Transverse colon (tissue), 4 donors: ENCODE results near the gene SART1. TPM values are rescaled to one million over a fixed set of nuclear protein-coding genes. Genes with fewer than 3 reads are reported as not detected.

Experiments used
- DNase-seq: peaks from one replicate; pipeline ENCODE4 v3.0.0-alpha.2; 2019
- H3K27ac ChIP-seq, 4 donors: fragments of 200-600 bp; sonication (generic); 2 replicates each; pipeline ENCODE4 v1.5.1; 2016 to 2018; ENCODE audit warnings: inconsistent platforms in 4 of 4
- H3K27me3 ChIP-seq: fragments of 200-600 bp; sonication (generic); 2 replicates; pipeline ENCODE4 v1.5.1; 2017; ENCODE audit warnings: inconsistent platforms
- H3K36me3 ChIP-seq, 4 donors: fragments of 200-600 bp; sonication (generic); 2 replicates each; pipeline ENCODE4 v1.5.1; 2017 to 2019; ENCODE audit warnings: inconsistent platforms in 4 of 4
- H3K4me1 ChIP-seq, 4 donors: fragments of 200-600 bp; sonication (generic); 2 replicates each; pipeline ENCODE4 v1.5.1; 2017 to 2020; ENCODE audit warnings: inconsistent platforms in 4 of 4
- H3K4me3 ChIP-seq, 4 donors: fragments of 200-600 bp; sonication (generic); 1 replicate in 1 of 4; 2 replicates in 3 of 4; pipeline versions ENCODE4 v1.5.1 to v1.6.1; 2017 to 2019; ENCODE audit warnings: inconsistent platforms in 4 of 4
- H3K9me3 ChIP-seq, 2 donors: fragments of 200-600 bp; sonication (generic); 2 replicates each; pipeline ENCODE4 v1.5.1; 2017 to 2019; ENCODE audit warnings: inconsistent platforms in 2 of 2
- CTCF ChIP-seq, 5 experiments: fragments of 200-600 bp in 3 of 5; fragments of 450-650 bp in 2 of 5; sonication (generic) in 3 of 5; IDR thresholded peaks; 1 replicate in 2 of 5; 2 replicates in 3 of 5; pipeline ENCODE4 v1.5.1; 2016 to 2017; ENCODE audit warnings: antibody characterized with exemption in 5 of 5, inconsistent platforms in 3 of 5, mild to moderate bottlenecking in 2 of 5, moderate library complexity in 1 of 5
- EP300 ChIP-seq: sonication (generic); formaldehyde crosslinking; IDR thresholded peaks from one replicate; pipeline ENCODE4 v1.6.1; 2017; ENCODE audit warnings: antibody characterized with exemption, low read depth
- POLR2A ChIP-seq: fragments of 450-650 bp; IDR thresholded peaks from one replicate; pipeline ENCODE4 v1.6.1; 2016; ENCODE audit warnings: antibody characterized with exemption, mild to moderate bottlenecking, moderate library complexity
- POLR2AphosphoS5 ChIP-seq, 3 donors: sonication (generic); formaldehyde crosslinking; IDR thresholded peaks; one replicate each; pipeline ENCODE4 v1.6.1; 2016; ENCODE audit warnings: antibody characterized with exemption in 3 of 3
- whole genome bisulfite sequencing, 2 donors: methylation state at CpG; one replicate each; pipeline ENCODE4 v1.1.5; 2018; ENCODE audit warnings: low coverage in 1 of 2; 5-methylcytosine and 5-hydroxymethylcytosine counted together
- in situ Hi-C, 4 donors: fragments of 200-750 bp; cut with MboI; loops; one replicate each; pipeline versions ENCODE4 v1.15.0 to v1.15.1; 2017; ENCODE audit warnings: low sequenced_read_pairs in 3 of 4, low pct_ligation_motif_present in 1 of 4, low pct_unique_long_range_greater_than_20kb in 1 of 4
- intact Hi-C: fragments of 100-400 bp; cut with DNase I; formaldehyde crosslinking; loops from one replicate; pipeline ENCODE4 v1.15.1; 2023; ENCODE audit warnings: low total_unique reads
- total RNA-seq, 4 donors: library from RNA; depleted of rRNA; stranded (reverse); fragments of >200 nt; gene quantifications; one replicate each; pipeline ENCODE4 v1.1.0, GENCODE V29; 2016

Gene SART1
- total RNA-seq, 4 donors from 2014 or later, result 31.8 to 76.3 (median 34.3) TPM

- Histone ChIP-seq H3K27me3 (no peaks in the 10 kb centered on the region), H3K9me3 (no peaks in the 10 kb centered on the region), H3K27ac (peak within 1 kb of the TSS; percentile 95 to 98 (median 97)), H3K4me3 (peak within 1 kb of the TSS; percentile 68 to 99 (median 82)), H3K36me3 (peaks cover 0 to 24% (median 12%) of the 10 kb centered on the region in 4 donors), H3K4me1 (peaks cover 9 to 24% (median 19%) of the 10 kb centered on the region in 4 donors)
- TF ChIP-seq POLR2A (peak; percentile 70), EP300 (no peak), CTCF (IDR thresholded peaks at IDR 0.05) (no peak), POLR2AphosphoS5 (IDR thresholded peaks at IDR 0.05) (peak; percentile 78 to 89 (median 80))
- in situ Hi-C loops (no loop called here), intact Hi-C loops (no loop called here)
- peak; percentile 95 for DNase-seq
- WGBS, 2 donors, result 0% methylated on average over 14 to 53 of the region's 55 CpGs
These were observed 40.6 kb downstream of the SART1 start, which contains the start of the genes BANF1 and EIF1AD for GRCh38 chr11:66001942-66002647. Gene BANF1 (plus strand): TSS chr11:66002503. CDS start chr11:66003251, 748 bp downstream. Gene EIF1AD (minus strand): TSS chr11:66002157. CDS start chr11:66000389, 1,768 bp downstream.

- Histone ChIP-seq H3K9me3 (no peaks in the 10 kb centered on the region), H3K27me3 (no peaks in the 10 kb centered on the region), H3K36me3 (peaks cover 0 to 24% (median 9%) of the 10 kb centered on the region in 4 donors), H3K4me1 (peaks cover 9 to 24% (median 19%) of the 10 kb centered on the region in 4 donors), H3K27ac (peak overlapping the region; percentile 95 to 98 (median 97)), H3K4me3 (peak overlapping the region; percentile 68 to 99 (median 82))
- in situ Hi-C loops, result no loop called here
- intact Hi-C loops, result no loop called here
- TF ChIP-seq CTCF (IDR thresholded peaks at IDR 0.05) (peak in 2 of 5 experiments; percentile 13 to 20), POLR2A (peak; percentile 8), EP300 (no peak), POLR2AphosphoS5 (IDR thresholded peaks at IDR 0.05) (peak in 2 of 3 donors; percentile 7 to 55)
- DNase-seq, result peak; percentile 68
- WGBS, 2 donors, result 0% methylated on average over 25 of the region's 40 CpGs; no CpG with 5 or more reads in 1 of the 2 donors
These were observed 41.2 kb downstream of the SART1 start for GRCh38 chr11:66002648-66003225.

- Histone ChIP-seq H3K27ac (peak overlapping the region; percentile 95 to 98 (median 97)), H3K36me3 (peaks cover 0 to 19% (median 8%) of the 10 kb centered on the region in 4 donors), H3K9me3 (no peaks in the 10 kb centered on the region), H3K4me3 (peak overlapping the region in 3 of 4 donors; percentile 68 to 99 (median 77)), H3K4me1 (peaks cover 9 to 24% (median 19%) of the 10 kb centered on the region in 4 donors), H3K27me3 (no peaks in the 10 kb centered on the region)
- intact Hi-C loops (no loop called here), in situ Hi-C loops (no loop called here)
- TF ChIP-seq POLR2A, result no peak
- no peak for TF ChIP-seq EP300
- TF ChIP-seq POLR2AphosphoS5 (IDR thresholded peaks at IDR 0.05), result no peak
- no peak for TF ChIP-seq CTCF (IDR thresholded peaks at IDR 0.05)
- 53% methylated on average over 6 of the region's 6 CpGs; no CpG with 5 or more reads in 1 of the 2 donors for WGBS, 2 donors
- DNase-seq, result no peak
These were observed 41.8 kb downstream of the SART1 start for GRCh38 chr11:66003291-66003690.

- Histone ChIP-seq H3K27ac (no peak overlapping the region), H3K4me1 (peaks cover 9 to 24% (median 19%) of the 10 kb centered on the region in 4 donors), H3K9me3 (no peaks in the 10 kb centered on the region), H3K27me3 (no peaks in the 10 kb centered on the region), H3K36me3 (peaks cover 0 to 10% (median 4%) of the 10 kb centered on the region in 4 donors), H3K4me3 (no peak overlapping the region)
- no peak for DNase-seq
- 74% methylated on average over 4 of the region's 4 CpGs; no CpG with 5 or more reads in 1 of the 2 donors for WGBS, 2 donors
- intact Hi-C loops (no loop called here), in situ Hi-C loops (no loop called here)
- TF ChIP-seq POLR2AphosphoS5 (IDR thresholded peaks at IDR 0.05) (no peak), EP300 (no peak)
These were observed 42.7 kb downstream of the SART1 start for GRCh38 chr11:66004186-66004585.
